K562 (cell line): ENCODE measurements around the gene HSD11B1. TPM values are rescaled to one million over a fixed set of nuclear protein-coding genes. Genes with fewer than 3 reads are reported as not detected.

Experiments used
- AFF4 ChIP-seq: sonication (generic); formaldehyde crosslinking; IDR thresholded peaks from 2 replicates; pipeline ENCODE4 v1.8.0; 2023; ENCODE audit warnings: mild to moderate bottlenecking, missing genetic modification reagents
- E2F8 ChIP-seq: fragments of 450-650 bp; IDR thresholded peaks from 2 replicates; pipeline ENCODE4 v1.7.1; 2018; ENCODE audit warnings: mild to moderate bottlenecking, low read depth; ENCODE audit not compliant: partially characterized antibody
- IRF1 ChIP-seq: sonication (generic); formaldehyde crosslinking; IDR thresholded peaks from 2 replicates; pipeline ENCODE4 v1.8.0; 2022; ENCODE audit warnings: missing genetic modification reagents, mild to moderate bottlenecking, borderline replicate concordance
- KLF10 ChIP-seq: fragments of 250-450 bp; sonication (Bioruptor Pico); IDR thresholded peaks from 2 replicates; pipeline ENCODE4 v1.6.1; 2021; ENCODE audit warnings: matching md5 sums
- L3MBTL2 ChIP-seq: fragments of 450-650 bp; IDR thresholded peaks from 2 replicates; pipeline ENCODE4 v1.6.1; 2016; ENCODE audit warnings: mild to moderate bottlenecking, moderate library complexity
- MCM2 ChIP-seq: fragments of 450-650 bp; IDR thresholded peaks from 2 replicates; pipeline ENCODE4 v1.6.1; 2017; ENCODE audit warnings: low read depth, mild to moderate bottlenecking
- POLR2A ChIP-seq: fragments of 450-650 bp; conservative IDR thresholded peaks from 2 replicates; pipeline ENCODE4 v1.6.1; 2016
- STAT5B ChIP-seq: fragments of 250-450 bp; sonication (Bioruptor Pico); IDR thresholded peaks from 2 replicates; pipeline ENCODE4 v1.8.0; 2021; ENCODE audit warnings: mild to moderate bottlenecking, inconsistent platforms
- TCF3 ChIP-seq: sonication (generic); formaldehyde crosslinking; IDR thresholded peaks from 2 replicates; pipeline ENCODE4 v1.4.0; 2020; ENCODE audit warnings: mild to moderate bottlenecking, missing genetic modification reagents
- THRA ChIP-seq: fragments of 450-650 bp; IDR thresholded peaks from 2 replicates; pipeline ENCODE4 v1.6.1; 2017; ENCODE audit warnings: mild to moderate bottlenecking, moderate library complexity
- THRB ChIP-seq: fragments of 450-650 bp; formaldehyde crosslinking; conservative IDR thresholded peaks from 2 replicates; pipeline ENCODE4 v1.4.0; 2022; ENCODE audit warnings: mild to moderate bottlenecking, missing genetic modification characterization
- TRIM24 ChIP-seq, 2 experiments: fragments of 450-650 bp; IDR thresholded peaks; 2 replicates each; pipeline ENCODE4 v1.6.1; 2016
- ZBTB33 ChIP-seq: sonication (generic); formaldehyde crosslinking; IDR thresholded peaks from 2 replicates; pipeline ENCODE4 v1.8.1; 2023; ENCODE audit warnings: mild to moderate bottlenecking, missing genetic modification reagents
- ZKSCAN8 ChIP-seq: fragments of 200-800 bp; sonication (Bioruptor generic); IDR thresholded peaks from 2 replicates; pipeline ENCODE4 v1.6.1; 2016; ENCODE audit warnings: missing genetic modification characterization, missing compliant biosample characterization
- ZNF584 ChIP-seq: fragments of 200-800 bp; sonication (Bioruptor generic); IDR thresholded peaks from 2 replicates; pipeline ENCODE4 v1.6.1; 2016; ENCODE audit warnings: low read depth, mild to moderate bottlenecking, missing genetic modification characterization, missing compliant biosample characterization
- polyA plus RNA-seq, 8 experiments: library from polyadenylated mRNA; depleted of rRNA in 4 of 8; stranded (reverse) in 5 of 8; unstranded in 3 of 8; fragments of >200 nt; fragmentation: Nextera tagmentation in 2 of 8; fragmentation: Illumina TruSeq in 1 of 8; extraction: Ambion mirVana in 2 of 8; extraction: Trizol in 1 of 8; gene quantifications; 2 replicates each; pipeline versions ENCODE4 v1.2.1 to v1.2.3, GENCODE V29; 2011 to 2014; ENCODE audit warnings: inconsistent platforms in 1 of 8, missing spikeins in 1 of 8
- total RNA-seq, 7 experiments: library from RNA; depleted of rRNA in 6 of 7; stranded (reverse); fragments of >200 nt in 6 of 7; fragmentation: Illumina TruSeq in 2 of 7; extraction: Trizol in 2 of 7; gene quantifications; 2 replicates each; pipeline versions ENCODE4 v1.2.1 to v1.2.3, GENCODE V29; 2011 to 2021; ENCODE audit warnings: low replicate concordance in 1 of 7

HSD11B1 gene
- total and polyA plus RNA-seq, 9 of the 15 experiments (the other 6 are each of a cell fraction or from before 2014, with no cell fraction given) = 0.04 to 0.16 TPM; not detected in 7

- TF ChIP-seq TRIM24 (IDR thresholded peaks at IDR 0.05) (peak; percentile 81; a peak in 2 of 4 replicates), ZNF584 (CRISPR knock-in tag) (peak; percentile 93), POLR2A (no peak), THRB (peak; percentile 82; the same call in 1 of the 2 replicates), IRF1 (CRISPR knock-in tag) (no peak), AFF4 (CRISPR knock-in tag) (no peak), STAT5B (CRISPR knock-in tag) (no peak), TCF3 (CRISPR knock-in tag) (no peak), ZBTB33 (no peak), ZKSCAN8 (no peak; the same call in 1 of the 2 replicates), L3MBTL2 (peak; percentile 9; the same call in 1 of the 2 replicates), KLF10 (peak; percentile 34; the same call in 1 of the 2 replicates), E2F8 (no peak), MCM2 (no peak), THRA (no peak)
These were observed 30.8 kb upstream of the HSD11B1 start (continued) for GRCh38 chr1:209673631-209674417.
